ENCODE data around the gene BTRC.

DNA sequence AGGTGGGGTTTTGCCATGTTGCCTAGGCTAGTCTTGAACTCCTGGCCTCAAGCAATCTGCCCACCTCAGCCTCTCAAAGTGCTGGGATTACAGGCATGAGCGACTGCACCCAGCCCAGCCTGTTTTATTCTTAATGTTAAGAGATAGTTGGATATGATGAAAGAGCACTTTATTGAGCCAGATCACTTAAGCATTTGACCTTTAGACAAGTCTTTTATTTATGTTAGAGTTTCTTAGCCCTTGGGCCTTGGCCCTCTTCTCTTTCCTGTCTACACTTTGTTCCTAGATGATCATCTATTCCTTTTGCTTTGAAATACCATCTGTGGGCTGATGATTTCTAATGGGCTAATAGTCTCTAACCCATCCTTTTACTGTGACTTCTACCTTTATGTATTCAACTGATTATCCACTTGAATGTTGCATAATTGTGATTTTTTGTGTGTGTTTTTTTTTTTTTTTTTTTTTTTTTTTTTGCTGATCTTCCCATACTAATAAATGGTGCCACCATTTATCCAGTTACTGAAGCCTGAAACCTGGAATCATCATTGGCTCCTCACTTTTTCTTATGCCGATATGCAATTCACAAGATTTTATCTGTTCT, 34.8 kb downstream of the BTRC start:
- TF ChIP-seq, protein P1, sequence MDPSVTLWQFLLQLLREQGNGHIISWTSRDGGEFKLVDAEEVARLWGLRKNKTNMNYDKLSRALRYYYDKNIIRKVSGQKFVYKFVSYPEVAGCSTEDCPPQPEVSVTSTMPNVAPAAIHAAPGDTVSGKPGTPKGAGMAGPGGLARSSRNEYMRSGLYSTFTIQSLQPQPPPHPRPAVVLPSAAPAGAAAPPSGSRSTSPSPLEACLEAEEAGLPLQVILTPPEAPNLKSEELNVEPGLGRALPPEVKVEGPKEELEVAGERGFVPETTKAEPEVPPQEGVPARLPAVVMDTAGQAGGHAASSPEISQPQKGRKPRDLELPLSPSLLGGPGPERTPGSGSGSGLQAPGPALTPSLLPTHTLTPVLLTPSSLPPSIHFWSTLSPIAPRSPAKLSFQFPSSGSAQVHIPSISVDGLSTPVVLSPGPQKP (IDR thresholded peaks at IDR 0.05; ENCODE audit: low read depth, low read length), result no peak
- no peak for TF ChIP-seq ETV6 (conservative IDR thresholded peaks at IDR 0.05 in 1 of 2, IDR thresholded peaks at IDR 0.05 in 1 of 2; ENCODE audit: borderline replicate concordance in 1 of 2, low read depth in 1 of 2)

Measured in GM12878 (cell line).